ENCODE results near the gene CTCF.

The CTCF gene

GRCh38 chr16:67654403-67654911 lies 92.1 kb downstream of the CTCF start:
- no peak for FAIRE-seq

DNA sequence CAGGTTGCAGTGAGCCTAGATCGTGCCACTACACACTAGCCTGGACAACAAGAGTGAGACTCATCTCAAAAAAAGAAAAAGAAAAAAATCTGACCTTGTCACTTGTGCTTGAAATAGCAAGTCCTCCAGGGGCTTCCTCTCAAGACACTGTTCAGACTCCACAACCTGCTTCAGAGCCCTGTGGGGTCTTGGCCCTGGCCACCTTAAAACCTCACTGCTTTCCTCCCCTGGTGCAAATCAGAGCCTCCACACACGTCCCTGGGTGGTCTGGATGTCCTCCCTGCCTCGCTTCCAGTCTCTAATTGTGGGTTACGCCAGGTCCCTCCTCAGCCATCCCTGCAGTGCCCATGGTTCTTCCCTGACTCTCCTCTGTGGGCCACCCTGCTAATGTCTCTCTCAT lies 93.0 kb downstream of the CTCF start:
- FAIRE-seq, result no peak

DNA sequence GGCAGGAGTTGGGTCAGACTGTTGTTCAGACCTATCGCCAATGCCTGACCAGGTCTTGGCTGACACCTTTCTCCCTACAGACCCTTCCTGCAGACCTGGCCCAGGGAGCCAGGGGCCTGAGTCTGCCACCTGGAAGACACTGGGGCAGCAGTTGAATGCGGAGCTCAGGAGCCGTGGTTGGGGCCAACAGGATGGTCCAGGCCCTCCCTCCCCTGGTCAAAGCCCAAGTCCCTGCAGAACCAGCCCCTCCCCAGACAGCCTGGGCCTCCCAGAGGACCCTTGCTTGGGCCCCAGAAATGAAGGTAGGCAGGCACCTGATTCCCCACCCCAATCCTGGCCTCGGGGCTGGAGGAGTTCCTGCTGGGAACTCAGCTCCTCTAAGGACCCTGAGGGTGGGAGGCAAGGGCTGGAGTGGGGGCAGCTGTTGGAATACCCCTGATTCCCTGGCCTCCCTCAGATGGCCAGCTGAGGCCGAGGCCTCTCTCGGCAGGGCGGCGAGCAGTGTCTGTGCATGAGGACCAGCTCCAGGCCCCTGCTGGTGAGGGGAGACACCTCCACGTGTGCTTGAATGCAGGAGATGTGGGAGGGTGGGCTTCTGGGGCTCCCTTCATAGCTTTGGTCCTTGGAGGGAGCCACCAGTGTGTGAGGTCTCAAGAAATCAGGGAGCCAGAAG lies 94.2 kb downstream of the CTCF start:
- FAIRE-seq, result no peak

GRCh38 chr16:67657017-67657608 lies 94.8 kb downstream of the CTCF start:
- no peak for FAIRE-seq

- no peak for FAIRE-seq
Observed at GRCh38 chr16:67657751-67658518, 95.6 kb downstream of the CTCF start.

DNA sequence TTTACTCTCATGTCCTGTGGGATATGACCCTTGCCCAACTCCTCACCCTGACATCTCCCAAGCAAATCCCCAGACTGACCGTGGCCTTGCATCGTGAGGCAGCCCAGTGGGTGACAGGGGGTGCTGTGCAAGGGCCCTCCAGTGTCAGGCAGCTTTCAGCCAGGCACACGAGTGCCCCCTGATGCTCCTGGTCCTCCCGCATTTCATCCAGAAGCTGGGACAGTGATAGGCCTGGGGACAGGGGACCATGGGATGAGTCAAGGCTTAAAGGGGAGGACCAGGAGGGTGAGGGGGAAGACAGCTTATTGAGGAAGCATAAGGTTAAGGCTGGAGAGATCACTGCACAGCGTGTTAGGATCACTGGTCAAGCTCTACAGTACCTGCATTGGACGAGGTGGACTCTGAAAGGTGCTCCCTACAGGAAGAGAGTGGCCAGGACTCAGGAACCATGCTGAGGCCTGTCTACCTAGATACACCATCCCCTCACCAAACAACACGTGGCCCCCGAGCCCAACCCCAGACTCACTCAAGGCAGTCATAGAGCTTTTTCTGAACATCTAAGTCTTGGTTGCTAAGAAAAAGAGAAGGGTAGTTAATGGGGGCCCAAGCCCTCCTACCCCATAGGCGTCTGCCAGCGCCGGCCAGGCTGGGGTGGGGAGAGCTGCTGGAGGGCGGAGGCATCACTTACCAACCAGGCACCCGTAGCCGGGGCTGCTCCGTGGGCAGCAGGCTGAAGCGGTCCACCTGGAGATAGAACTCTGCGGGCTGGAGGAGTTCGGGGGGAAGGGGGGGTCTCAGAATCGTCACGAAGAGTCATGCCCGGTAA lies 96.7 kb downstream of the CTCF start:
- FAIRE-seq, result no peak

GRCh38 chr16:67659675-67660563 lies 97.6 kb downstream of the CTCF start, which contains the start of gene ACD:
Gene ACD, minus strand, starts transcription at chr16:67660260. Its CDS starts 40 bp downstream, at chr16:67660220.
- FAIRE-seq, result peak; percentile 51

DNA sequence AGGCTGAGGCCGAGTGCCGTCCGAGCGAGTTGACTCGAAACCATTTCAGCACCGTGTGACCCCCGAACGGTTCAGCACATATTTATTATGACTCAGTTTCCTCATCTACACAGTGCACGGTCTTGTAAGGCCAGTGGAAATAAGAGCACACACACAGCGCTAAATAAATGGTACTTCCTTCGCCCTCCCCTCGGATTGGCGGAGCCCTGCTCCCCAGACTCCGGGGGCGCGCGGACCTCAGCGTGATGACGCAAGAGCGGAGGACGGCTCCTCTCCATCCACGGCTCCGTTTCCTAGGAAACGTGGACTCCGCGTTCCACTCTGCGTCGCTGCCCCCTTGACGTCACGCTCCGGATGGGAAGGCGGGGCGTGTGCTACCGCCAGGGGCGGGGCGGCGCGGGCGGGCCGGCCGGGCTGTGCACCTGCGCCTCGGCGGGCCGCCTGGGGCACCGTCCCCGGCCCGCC lies 98.3 kb downstream of the CTCF start, which contains the start of gene PARD6A:
Gene PARD6A (plus strand): TSS at position 397 of the 465 bp plus-strand sequence. CDS start 79 bp downstream, outside the sequence.
- FAIRE-seq, result peak; percentile 64

- no peak for FAIRE-seq
Observed at GRCh38 chr16:67661101-67661761, 98.9 kb downstream of the CTCF start.

DNA sequence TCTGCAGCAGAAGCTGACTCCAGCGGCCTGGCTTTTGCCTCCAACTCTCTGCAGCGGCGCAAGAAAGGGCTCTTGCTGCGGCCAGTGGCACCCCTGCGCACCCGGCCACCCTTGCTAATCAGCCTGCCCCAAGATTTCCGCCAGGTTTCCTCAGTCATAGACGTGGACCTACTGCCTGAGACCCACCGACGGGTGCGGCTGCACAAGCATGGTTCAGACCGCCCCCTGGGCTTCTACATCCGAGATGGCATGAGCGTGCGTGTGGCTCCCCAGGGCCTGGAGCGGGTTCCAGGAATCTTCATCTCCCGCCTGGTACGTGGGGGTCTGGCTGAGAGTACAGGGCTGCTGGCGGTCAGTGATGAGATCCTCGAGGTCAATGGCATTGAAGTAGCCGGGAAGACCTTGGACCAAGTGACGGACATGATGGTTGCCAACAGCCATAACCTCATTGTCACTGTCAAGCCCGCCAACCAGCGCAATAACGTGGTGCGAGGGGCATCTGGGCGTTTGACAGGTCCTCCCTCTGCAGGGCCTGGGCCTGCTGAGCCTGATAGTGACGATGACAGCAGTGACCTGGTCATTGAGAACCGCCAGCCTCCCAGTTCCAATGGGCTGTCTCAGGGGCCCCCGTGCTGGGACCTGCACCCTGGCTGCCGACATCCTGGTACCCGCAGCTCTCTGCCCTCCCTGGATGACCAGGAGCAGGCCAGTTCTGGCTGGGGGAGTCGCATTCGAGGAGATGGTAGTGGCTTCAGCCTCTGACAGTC lies 99.7 kb downstream of the CTCF start:
- FAIRE-seq, result no peak

DNA sequence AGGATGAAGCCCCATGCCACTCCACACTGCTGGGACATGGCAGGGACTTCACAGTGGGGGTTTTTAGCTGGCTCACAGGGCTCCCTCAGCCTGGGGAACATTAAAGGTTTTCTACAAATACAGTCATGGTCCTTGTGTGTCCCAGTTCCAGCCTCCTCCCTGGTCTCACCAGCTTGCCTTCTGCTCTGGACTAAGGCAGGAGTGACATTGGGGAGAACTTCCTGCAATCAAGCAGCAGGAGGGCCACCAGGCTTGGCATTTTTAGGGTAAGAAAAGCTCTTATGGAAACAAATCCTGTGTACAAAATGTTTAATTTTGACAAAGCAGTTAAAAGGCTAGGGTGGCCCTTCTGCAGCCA lies 100.3 kb downstream of the CTCF start:
- no peak for FAIRE-seq

DNA sequence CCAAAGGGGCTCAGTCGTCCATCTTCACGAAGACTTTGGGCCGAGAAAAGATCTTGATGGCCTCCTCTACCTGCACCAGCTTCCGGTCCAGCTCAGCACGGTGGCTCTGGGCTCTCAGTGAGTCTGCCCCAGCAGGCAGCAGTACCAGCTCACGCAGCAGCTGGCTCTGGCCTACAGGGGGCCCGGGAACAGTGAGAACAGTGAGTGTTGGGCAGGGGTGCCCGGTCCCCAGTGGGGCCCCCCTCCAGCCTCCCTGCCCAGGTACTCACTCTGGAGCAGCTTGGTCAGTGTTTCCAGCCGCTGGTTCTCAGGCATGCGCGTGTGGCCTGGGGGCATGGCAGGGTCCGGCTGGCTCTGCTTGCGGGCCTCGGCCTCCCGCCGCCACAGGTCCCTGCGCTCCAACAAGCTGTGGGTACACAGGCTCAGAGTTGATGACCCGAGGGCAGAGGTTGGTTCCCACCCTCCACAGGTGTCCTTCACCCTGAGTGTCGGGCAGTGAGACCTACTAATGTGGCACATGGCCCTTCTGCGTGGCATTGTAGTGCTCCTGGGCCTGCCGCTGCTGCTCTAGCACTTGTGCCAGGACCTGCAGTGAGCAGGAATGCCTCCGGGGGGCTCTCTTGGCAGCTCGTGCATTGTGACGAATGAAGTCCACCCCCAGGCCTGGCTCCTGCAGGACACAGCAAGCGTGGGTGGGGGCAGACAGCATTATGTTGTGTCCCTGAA lies 101.0 kb downstream of the CTCF start:
- FAIRE-seq, result no peak

DNA sequence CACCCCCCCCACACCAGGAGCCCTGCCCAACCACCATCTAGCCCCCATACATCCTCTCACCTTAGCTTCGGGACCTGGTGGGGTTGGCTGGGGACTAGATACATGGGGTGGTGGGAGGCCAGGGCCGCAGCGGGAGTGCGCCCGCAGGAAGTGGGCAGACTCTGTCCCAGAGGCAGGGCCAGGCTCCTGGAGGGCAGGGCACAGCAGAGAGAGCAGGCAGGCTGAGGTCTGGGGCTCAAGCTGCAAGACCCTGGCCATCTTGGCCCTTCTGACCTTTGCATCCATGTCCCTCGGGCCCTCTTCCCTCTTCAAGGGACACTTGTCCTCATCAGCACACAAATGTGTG lies 101.5 kb downstream of the CTCF start:
- FAIRE-seq, result no peak

DNA sequence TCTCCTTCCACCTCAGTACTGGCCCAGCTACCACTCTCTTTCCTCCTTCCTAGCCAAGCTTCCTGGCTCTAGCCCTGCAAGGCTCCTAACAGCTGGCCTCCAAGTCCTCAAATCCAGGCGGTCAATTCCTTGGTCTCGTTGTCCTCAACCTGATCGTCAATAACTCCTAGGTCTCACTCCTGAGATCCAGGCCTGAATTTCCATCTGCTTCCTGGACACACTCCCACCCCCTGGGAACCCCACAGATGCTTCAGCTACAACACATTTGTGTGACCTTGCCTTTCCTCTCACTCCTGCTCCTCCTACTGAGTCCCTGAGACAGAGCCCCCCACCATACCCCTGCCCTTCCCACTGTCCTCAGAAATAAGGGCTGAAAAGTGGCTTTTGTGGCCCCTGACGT lies 101.9 kb downstream of the CTCF start:
- FAIRE-seq, result no peak

DNA sequence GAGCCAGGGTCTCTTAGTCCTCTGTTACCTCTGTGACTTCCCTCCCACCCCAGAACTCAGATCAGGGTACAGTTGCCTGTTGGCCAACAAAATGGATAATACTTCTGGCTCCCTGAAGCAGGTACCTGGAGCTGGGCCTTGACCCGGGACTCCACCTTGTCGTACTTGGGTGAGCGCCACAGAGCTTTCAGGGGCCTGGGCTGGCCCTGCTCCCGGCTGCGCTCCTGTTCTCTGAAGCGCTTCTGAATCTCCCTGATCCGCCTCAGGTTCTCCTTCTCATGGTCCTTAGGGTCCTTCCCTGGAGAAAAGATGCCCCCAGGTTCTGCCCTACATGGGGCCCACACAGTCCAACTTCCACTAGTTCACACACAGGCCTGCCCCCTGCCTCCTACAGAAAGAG lies 102.5 kb downstream of the CTCF start:
- FAIRE-seq, result no peak

- no peak for FAIRE-seq
Observed at GRCh38 chr16:67665598-67665997, 103.3 kb downstream of the CTCF start.

DNA sequence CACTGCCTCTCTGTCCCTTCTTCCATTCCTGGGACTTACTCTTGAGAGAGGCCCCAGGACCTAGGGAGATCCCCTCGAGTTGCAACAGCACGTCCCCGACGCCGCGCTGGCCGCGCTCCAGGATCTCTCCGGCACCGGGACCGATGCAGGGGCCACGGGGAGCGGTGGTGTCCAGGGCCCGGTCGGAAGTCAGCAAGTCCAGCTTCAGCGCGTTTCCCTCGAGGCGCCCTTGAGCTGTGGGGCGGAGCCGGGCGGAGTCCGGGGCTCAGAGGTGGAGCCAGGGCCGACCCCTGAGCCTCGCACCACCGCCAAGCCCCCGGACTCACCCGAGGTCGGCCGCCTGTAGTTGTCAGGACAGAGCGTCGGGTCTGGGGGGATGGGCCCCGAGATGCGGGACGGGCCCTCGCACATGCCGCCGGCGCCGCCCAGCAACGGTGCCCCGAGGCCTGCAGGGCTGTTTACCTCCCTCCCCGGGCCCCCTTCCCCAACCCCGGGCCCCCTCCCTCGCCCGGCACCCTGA lies 103.8 kb downstream of the CTCF start:
- no peak for FAIRE-seq

DNA sequence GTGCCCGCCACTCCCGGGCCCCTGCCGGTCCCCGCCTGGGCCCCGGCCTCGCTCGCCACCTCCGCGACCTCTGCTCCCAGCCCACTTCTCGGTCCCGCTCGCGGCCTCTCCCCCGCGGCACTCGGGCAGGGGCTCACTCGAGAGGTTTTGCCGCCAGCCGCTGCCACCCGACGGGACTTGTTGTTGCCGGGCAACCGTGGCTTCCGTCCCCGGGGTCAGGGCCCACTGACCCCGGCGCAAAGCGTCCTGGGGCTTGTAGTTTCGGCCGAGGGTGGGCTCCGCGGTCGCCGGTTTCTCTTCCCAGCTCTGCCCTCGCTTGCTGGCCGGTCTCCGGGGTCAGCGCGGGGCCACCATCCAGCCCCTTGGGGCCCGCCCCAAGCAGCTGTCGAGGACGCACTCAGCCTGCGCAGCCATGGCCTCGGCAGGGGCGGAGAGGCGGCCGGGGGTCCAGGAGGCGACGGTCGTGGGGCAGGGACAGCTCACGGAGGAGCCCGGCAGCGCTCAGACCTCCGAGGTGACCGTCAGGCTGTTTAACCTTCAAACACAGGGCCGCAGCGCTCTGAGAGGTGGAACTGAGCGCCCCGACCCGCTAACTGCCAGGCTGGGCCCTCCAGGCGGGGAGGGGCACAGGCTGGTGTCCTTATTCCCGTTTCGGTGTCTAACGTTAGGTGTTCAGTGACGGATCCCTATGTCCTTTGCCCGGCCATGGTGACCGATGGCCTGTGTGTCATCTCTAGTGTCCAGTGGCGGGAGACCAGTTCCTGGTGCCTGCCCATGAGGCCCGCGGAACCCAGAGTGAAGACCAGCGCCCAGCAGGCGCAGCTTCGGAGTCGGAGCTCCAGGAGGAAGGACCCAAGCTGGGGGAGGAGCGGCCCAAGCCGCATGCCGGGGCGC lies 104.5 kb downstream of the CTCF start, which contains the start of the genes C16orf86 and ENKD1:
Gene C16orf86 (plus strand): TSS at position 256 of the 894 bp plus-strand sequence. CDS start 157 bp downstream, at position 413.
Gene ENKD1 (minus strand): TSS at position 192 of the 894 bp plus-strand sequence. CDS start 308 bp downstream, outside the sequence.
- no peak for FAIRE-seq

Data from endometrium (tissue), 2 donors.